IMR-90 (cell line): Measurements from ENCODE around the gene FFAR1. TPM values are rescaled to one million over a fixed set of nuclear protein-coding genes. Genes with fewer than 3 reads are reported as not detected.

ENCODE experiments used
- ATAC-seq: fragments of 200-7000 bp; cut with Tn5 transposase; 2 replicates; pipeline ENCODE4 v1.9.1; 2020; ENCODE audit warnings: low read depth, mild to moderate bottlenecking, moderate library complexity
- BruUV-seq: library from RNA; stranded (reverse); fragments of 400-500 nt; replicated peaks from 2 replicates; lab custom pipeline; 2021; lab: Mats Ljungman, UMichigan
- CTCF ChIA-PET: fragments of 300-600 bp; formaldehyde crosslinking; extraction: SDS; loops from one replicate; lab custom pipeline; 2021; ENCODE audit warnings: antibody characterized with exemption; lab: Yijun Ruan, JAX
- POLR2A ChIA-PET: fragments of 300-600 bp; sonication (Branson Sonifier 250); formaldehyde crosslinking; loops from one replicate; lab custom pipeline; 2022; ENCODE audit warnings: antibody characterized with exemption; ENCODE audit not compliant: unreplicated experiment; lab: Charles Lee
- DNase-seq: peaks from one replicate; pipeline ENCODE4 v3.0.0; 2013
- H2AFZ ChIP-seq: replicated peaks from 2 replicates; pipeline ENCODE3; 2013; ENCODE audit warnings: low read length, mild to moderate bottlenecking; ENCODE audit not compliant: poor library complexity
- H2AK5ac ChIP-seq: 2 replicates; pipeline ENCODE4 v1.6.1; 2013; ENCODE audit warnings: low read depth, low read length, inconsistent platforms
- H2AK9ac ChIP-seq: replicated peaks from 2 replicates; pipeline ENCODE3; 2013; ENCODE audit warnings: mild to moderate bottlenecking, low read depth, low read length, moderate library complexity; ENCODE audit not compliant: poor library complexity
- H2BK120ac ChIP-seq: 2 replicates; pipeline ENCODE4 v1.6.1; 2013; ENCODE audit warnings: low read depth, low read length, inconsistent platforms
- H2BK15ac ChIP-seq: 3 replicates; pipeline ENCODE4 v1.6.1; 2013; ENCODE audit warnings: low read depth, low read length, inconsistent platforms
- H2BK20ac ChIP-seq: 2 replicates; pipeline ENCODE4 v1.6.1; 2013; ENCODE audit warnings: low read depth, mild to moderate bottlenecking, inconsistent platforms, low read length, moderate library complexity
- H2BK5ac ChIP-seq: 2 replicates; pipeline ENCODE4 v1.6.1; 2013; ENCODE audit warnings: mild to moderate bottlenecking, low read depth, low read length, inconsistent platforms; ENCODE audit not compliant: poor library complexity, severe bottlenecking
- H3K14ac ChIP-seq: replicated peaks from 2 replicates; pipeline ENCODE4 v1.6.1; 2013; ENCODE audit warnings: low read depth, low read length, inconsistent platforms
- H3K18ac ChIP-seq: 2 replicates; pipeline ENCODE4 v1.6.1; 2013; ENCODE audit warnings: low read depth, low read length, control low read depth
- H3K23ac ChIP-seq: 2 replicates; pipeline ENCODE4 v1.6.1; 2013; ENCODE audit warnings: low read depth, low read length, inconsistent platforms
- H3K27ac ChIP-seq: 2 replicates; pipeline ENCODE4 v1.5.1; 2013; ENCODE audit warnings: mild to moderate bottlenecking, control low read depth, low read length; ENCODE audit not compliant: insufficient read depth
- H3K27me3 ChIP-seq: 2 replicates; pipeline ENCODE4 v1.6.1; 2013; ENCODE audit warnings: low read length; ENCODE audit not compliant: control insufficient read depth, insufficient read depth
- H3K36me3 ChIP-seq: 2 replicates; pipeline ENCODE4 v1.6.1; 2013; ENCODE audit warnings: low read length, mixed read lengths; ENCODE audit not compliant: control insufficient read depth, insufficient read depth
- H3K4ac ChIP-seq: 2 replicates; pipeline ENCODE4 v1.6.1; 2013; ENCODE audit warnings: low read depth, low read length, inconsistent platforms
- H3K4me1 ChIP-seq: 2 replicates; pipeline ENCODE4 v1.6.1; 2013; ENCODE audit warnings: low read length, mixed read lengths; ENCODE audit not compliant: control insufficient read depth, insufficient read depth
- H3K4me2 ChIP-seq: 2 replicates; pipeline ENCODE4 v1.6.1; 2013; ENCODE audit warnings: low read depth, mild to moderate bottlenecking, control low read depth, low read length, moderate library complexity
- H3K4me3 ChIP-seq: 2 replicates; pipeline ENCODE4 v1.5.1; 2013; ENCODE audit warnings: low read depth, mild to moderate bottlenecking, control low read depth, low read length, moderate library complexity; ENCODE audit not compliant: insufficient read depth
- H3K56ac ChIP-seq: 2 replicates; pipeline ENCODE4 v1.6.1; 2013; ENCODE audit warnings: low read length, inconsistent platforms; ENCODE audit not compliant: insufficient read depth; ENCODE audit errors: extremely low read depth
- H3K79me1 ChIP-seq, 2 experiments: 2 replicates each; pipeline ENCODE4 v1.6.1; 2013; ENCODE audit warnings: low read length in 2 of 2, inconsistent platforms in 1 of 2, low read depth in 1 of 2
- H3K9ac ChIP-seq: 2 replicates; pipeline ENCODE4 v1.6.1; 2013; ENCODE audit warnings: low read depth, low read length, control low read depth
- H3K9me1 ChIP-seq: 2 replicates; pipeline ENCODE4 v1.6.1; 2013; ENCODE audit warnings: low read length, inconsistent platforms; ENCODE audit not compliant: insufficient read depth
- H3K9me3 ChIP-seq: 2 replicates; pipeline ENCODE4 v1.6.1; 2013; ENCODE audit warnings: low read length; ENCODE audit not compliant: control insufficient read depth, insufficient read depth
- H4K20me1 ChIP-seq: 2 replicates; pipeline ENCODE4 v1.6.1; 2013; ENCODE audit warnings: low read length, inconsistent platforms; ENCODE audit not compliant: insufficient read depth
- H4K5ac ChIP-seq: 2 replicates; pipeline ENCODE4 v1.6.1; 2013; ENCODE audit warnings: mild to moderate bottlenecking, low read depth, low read length, control low read depth
- H4K8ac ChIP-seq, 2 experiments: 2 replicates each; pipeline ENCODE4 v1.6.1; 2013; ENCODE audit warnings: low read depth in 2 of 2, low read length in 2 of 2, control low read depth in 1 of 2, inconsistent platforms in 1 of 2
- H4K91ac ChIP-seq: 2 replicates; pipeline ENCODE4 v1.6.1; 2013; ENCODE audit warnings: low read depth, low read length, inconsistent platforms; ENCODE audit not compliant: insufficient read depth
- BHLHE40 ChIP-seq: fragments of 150-350 bp; IDR thresholded peaks from 2 replicates; pipeline ENCODE4 v1.6.1; 2016; ENCODE audit warnings: mild to moderate bottlenecking, low read depth, low read length
- CHD1 ChIP-seq: IDR thresholded peaks from 2 replicates; pipeline ENCODE4 v1.6.1; 2012; ENCODE audit warnings: low read depth, low read length, improper control_type of control experiment
- CTCF ChIP-seq: conservative IDR thresholded peaks from 2 replicates; pipeline ENCODE4 v1.5.1; 2012; ENCODE audit warnings: mild to moderate bottlenecking, low read depth, low read length, improper control_type of control experiment
- ELK1 ChIP-seq: fragments of 150-350 bp; IDR thresholded peaks from 2 replicates; pipeline ENCODE4 v1.6.1; 2016; ENCODE audit warnings: low read depth, mild to moderate bottlenecking, low read length, moderate library complexity, borderline replicate concordance
- FOS ChIP-seq: fragments of 150-350 bp; IDR thresholded peaks from 2 replicates; pipeline ENCODE4 v1.6.1; 2016; ENCODE audit warnings: low read depth, low read length
- MAFK ChIP-seq: IDR thresholded peaks from 2 replicates; pipeline ENCODE4 v1.6.1; 2012; ENCODE audit warnings: low read depth, low read length, improper control_type of control experiment
- MAZ ChIP-seq: IDR thresholded peaks from 2 replicates; pipeline ENCODE4 v1.6.1; 2012; ENCODE audit warnings: low read depth, mild to moderate bottlenecking, low read length, improper control_type of control experiment, moderate library complexity, borderline replicate concordance
- MXI1 ChIP-seq: IDR thresholded peaks from 2 replicates; pipeline ENCODE4 v1.6.1; 2012; ENCODE audit warnings: low read depth, mild to moderate bottlenecking, low read length, moderate library complexity, borderline replicate concordance
- POLR2A ChIP-seq: IDR thresholded peaks from 2 replicates; pipeline ENCODE4 v1.6.1; 2012; ENCODE audit warnings: mild to moderate bottlenecking, low read depth, low read length
- RAD21 ChIP-seq: IDR thresholded peaks from 2 replicates; pipeline ENCODE4 v1.6.1; 2012; ENCODE audit warnings: low read length, improper control_type of control experiment
- RCOR1 ChIP-seq: IDR thresholded peaks from 2 replicates; pipeline ENCODE4 v1.6.1; 2012; ENCODE audit warnings: mild to moderate bottlenecking, low read length, improper control_type of control experiment; ENCODE audit not compliant: insufficient replicate concordance
- RFX5 ChIP-seq: IDR thresholded peaks from 2 replicates; pipeline ENCODE4 v1.8.0; 2012; ENCODE audit warnings: low read depth, mild to moderate bottlenecking, low read length, moderate library complexity
- SMC3 ChIP-seq: fragments of 150-350 bp; IDR thresholded peaks from 2 replicates; pipeline ENCODE4 v1.6.1; 2016; ENCODE audit warnings: low read depth, mild to moderate bottlenecking, antibody characterized with exemption, low read length, moderate library complexity
- USF2 ChIP-seq: fragments of 150-350 bp; IDR thresholded peaks from 2 replicates; pipeline ENCODE4 v1.6.1; 2017; ENCODE audit warnings: mild to moderate bottlenecking, antibody characterized with exemption, low read length, low read depth
- WGBS, 2 experiments: methylation state at CpG; one replicate each; pipeline versions ENCODE4 v1.1.5 to v1.1.7; 2013; ENCODE audit warnings: missing lambda C conversion rate in 2 of 2; ENCODE audit not compliant: insufficient read length in 1 of 2; ENCODE audit errors: extremely low coverage in 2 of 2; 5-methylcytosine and 5-hydroxymethylcytosine counted together
- dilution Hi-C: fragments of 300-500 bp; cut with HindIII; formaldehyde crosslinking; loops from one replicate; pipeline ENCODE4 v1.14.3; 2018; ENCODE audit warnings: low sequenced_read_pairs; ENCODE audit not compliant: unreplicated experiment
- in situ Hi-C: fragments of 300-500 bp; cut with MboI; formaldehyde crosslinking; loops from 3 replicates; pipeline ENCODE4 v1.14.3; 2019; ENCODE audit warnings: low sequenced_read_pairs, inconsistent platforms, mixed read lengths
- intact Hi-C: fragments of 100-400 bp; cut with micrococcal nuclease; formaldehyde crosslinking; loops from 2 replicates; pipeline ENCODE4 v1.10.0; 2022
- polyA plus RNA-seq, 3 experiments: library from polyadenylated mRNA; depleted of rRNA; stranded (reverse); fragments of >200 nt; gene quantifications; 2 replicates each; pipeline ENCODE4 v1.2.3, GENCODE V29; 2012; ENCODE audit warnings: low replicate concordance in 1 of 3
- total RNA-seq: library from RNA; depleted of rRNA; stranded (reverse); fragments of >200 nt; gene quantifications from 2 replicates; pipeline ENCODE4 v1.2.3, GENCODE V29; 2012

Gene FFAR1
- total and polyA plus RNA-seq, 2 of the 4 experiments (the other 2 are of a cell fraction): not detected

GRCh38 chr19:35349614-35350521 lies 2.2 kb downstream of the FFAR1 start:
- Histone ChIP-seq H2AFZ (no peak overlapping the region), H3K9ac (no peak overlapping the region), H3K4ac (no peak overlapping the region), H3K9me3 (no peaks in the 10 kb centered on the region), H3K79me1 (no peaks in the 10 kb centered on the region), H3K23ac (no peak overlapping the region), H3K14ac (no peak overlapping the region), H3K4me2 (no peak overlapping the region), H3K27ac (no peak overlapping the region), H4K5ac (no peak overlapping the region), H2AK5ac (no peak overlapping the region), H3K4me3 (no peak overlapping the region), H2AK9ac (no peak overlapping the region), H2BK5ac (no peak overlapping the region), H2BK20ac (no peak overlapping the region), H4K91ac (no peak overlapping the region), H4K20me1 (no peaks in the 10 kb centered on the region), H3K4me1 (no peaks in the 10 kb centered on the region), H4K8ac (no peak overlapping the region), H3K9me1 (no peaks in the 10 kb centered on the region), H2BK15ac (no peak overlapping the region), H3K56ac (no peak overlapping the region), H3K18ac (no peak overlapping the region), H3K36me3 (no peaks in the 10 kb centered on the region), H3K27me3 (peaks cover 13% of the 10 kb centered on the region), H2BK120ac (no peak overlapping the region)
- in situ Hi-C loops (loop anchor here (25.0 kb wide), 1 partner anchor 237 kb away; the partner anchor contains the start of gene PMIS2), intact Hi-C loops (loop anchor here (10.0 kb wide), 1 partner anchor 115 kb away; no protein-coding TSS in a partner anchor), dilution Hi-C loops (no loop called here)
- POLR2A ChIA-PET: no interaction called here
- DNase-seq (no peak), ATAC-seq (no peak)
- TF ChIP-seq RAD21 (no peak), SMC3 (no peak), CHD1 (no peak), POLR2A (no peak), MXI1 (no peak), RFX5 (no peak), USF2 (no peak), CTCF (no peak), ELK1 (no peak), MAZ (no peak), BHLHE40 (no peak), MAFK (no peak), FOS (no peak), RCOR1 (no peak)
- BruUV-seq: no TSS peak
- CTCF ChIA-PET: no interaction called here
- 44% methylated on average over 7 of the region's 17 CpGs; no CpG with 5 or more reads in 1 of the 2 experiments for WGBS, 2 experiments
